Measurements from ENCODE around the gene MATN3.

The MATN3 gene

DNA sequence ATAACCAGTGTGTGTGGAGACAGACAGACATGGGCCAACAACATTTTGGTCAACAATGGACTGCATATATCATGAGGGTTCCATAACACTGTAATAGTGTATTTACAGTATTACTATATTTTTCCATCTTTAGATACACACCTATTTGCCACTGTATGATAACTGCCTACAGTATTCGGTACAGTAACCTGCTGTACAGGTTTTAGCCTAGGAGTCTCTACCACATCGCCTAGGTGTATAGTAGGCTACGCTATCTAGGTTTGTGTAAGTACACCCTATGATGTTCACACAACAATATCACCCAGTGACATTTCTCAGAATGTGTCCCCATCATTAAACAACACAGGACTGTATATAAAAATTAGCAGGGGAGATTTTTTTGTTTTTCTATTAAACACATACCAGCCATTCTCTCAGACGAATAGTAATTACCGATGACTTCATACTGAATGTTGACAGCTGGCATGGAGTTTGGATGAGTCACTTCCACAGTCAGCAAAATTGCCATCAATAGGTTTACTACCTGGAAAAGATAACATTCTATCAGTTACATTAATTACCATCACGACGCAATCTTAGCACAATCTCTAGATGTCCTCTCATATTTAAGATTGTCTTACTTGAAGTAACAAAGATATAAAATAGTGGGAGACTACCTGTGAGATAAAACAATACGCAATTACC lies 28.2 kb upstream of the MATN3 start:
- FAIRE-seq: peak; percentile 58

GRCh38 chr2:20037660-20038059 lies 25.2 kb upstream of the MATN3 start:
- FAIRE-seq (no peak), DNase-seq (ENCODE audit: insufficient read length, low spot score) (no peak)

More for the DNA sequence above, 28.2 kb upstream of the MATN3 start:
- no peak for DNase-seq (ENCODE audit: insufficient read length, low spot score)

- FAIRE-seq: no peak
- no peak for DNase-seq (ENCODE audit: insufficient read length, low spot score)
These were observed 23.6 kb upstream of the MATN3 start for GRCh38 chr2:20035955-20036666.

GRCh38 chr2:20034821-20035220 lies 22.4 kb upstream of the MATN3 start:
- FAIRE-seq (no peak), DNase-seq (ENCODE audit: insufficient read length, low spot score) (no peak)

DNA sequence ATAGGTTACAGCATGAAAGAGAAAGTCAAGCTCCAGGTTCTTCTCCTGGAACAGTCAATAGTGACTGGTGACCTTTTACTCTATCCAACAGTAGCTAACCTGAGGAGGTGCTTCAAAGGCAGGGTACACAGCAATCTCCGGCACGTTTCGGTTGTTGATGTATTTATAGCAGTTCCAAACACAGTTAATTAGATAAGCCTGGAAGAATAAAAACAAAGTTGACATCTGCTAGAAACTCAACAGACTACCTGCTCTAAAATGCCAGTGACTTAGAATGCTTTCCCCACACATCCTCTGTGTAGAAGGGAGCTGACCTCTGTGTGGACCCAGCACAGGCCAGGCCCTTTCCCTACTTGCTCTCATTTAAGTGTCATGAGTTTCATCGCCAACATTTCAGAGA lies 21.8 kb upstream of the MATN3 start:
- no peak for DNase-seq (ENCODE audit: insufficient read length, low spot score)
- no peak for FAIRE-seq

GRCh38 chr2:20033322-20033721 lies 20.9 kb upstream of the MATN3 start:
- FAIRE-seq: no peak
- DNase-seq (ENCODE audit: insufficient read length, low spot score): no peak

DNA sequence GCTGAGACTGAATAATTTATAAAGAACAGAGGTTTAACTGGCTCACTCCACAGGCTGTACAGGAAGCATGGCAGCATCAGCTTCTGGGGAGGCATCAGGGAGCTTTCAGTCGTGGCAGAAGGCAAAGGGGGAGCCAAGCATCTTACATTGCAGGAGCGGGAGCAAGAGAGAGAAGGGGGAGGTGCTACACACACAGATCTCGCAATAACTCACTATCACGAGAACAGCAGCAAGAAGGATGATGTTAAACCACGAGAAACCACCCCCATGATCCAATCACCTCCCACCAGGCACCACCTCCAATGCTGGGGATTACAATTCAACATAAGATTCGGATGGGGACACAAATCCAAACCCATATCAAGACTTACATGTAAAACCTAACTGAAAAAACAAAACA lies 17.8 kb upstream of the MATN3 start:
- no peak for DNase-seq (ENCODE audit: insufficient read length, low spot score)

GRCh38 chr2:20027705-20028434 lies 15.4 kb upstream of the MATN3 start:
- FAIRE-seq: no peak

More for the DNA sequence above, 17.8 kb upstream of the MATN3 start:
- FAIRE-seq: no peak

GRCh38 chr2:20027260-20027677 lies 14.8 kb upstream of the MATN3 start:
- DNase-seq (ENCODE audit: insufficient read length, low spot score) (no peak), FAIRE-seq (no peak)

More at GRCh38 chr2:20027705-20028434, 15.4 kb upstream of the MATN3 start:
- DNase-seq (ENCODE audit: insufficient read length, low spot score): no peak

GRCh38 chr2:20025065-20025786 lies 12.8 kb upstream of the MATN3 start:
- FAIRE-seq: no peak
- no peak for DNase-seq (ENCODE audit: insufficient read length, low spot score)

GRCh38 chr2:20023688-20024087 lies 11.2 kb upstream of the MATN3 start:
- FAIRE-seq: no peak
- DNase-seq (ENCODE audit: insufficient read length, low spot score): no peak

- DNase-seq (ENCODE audit: insufficient read length, low spot score) (no peak), FAIRE-seq (no peak)
These were observed 9.0 kb upstream of the MATN3 start for GRCh38 chr2:20021405-20022009.

GRCh38 chr2:20019747-20020146 lies 7.3 kb upstream of the MATN3 start:
- FAIRE-seq: no peak
- no peak for DNase-seq (ENCODE audit: insufficient read length, low spot score)

- DNase-seq (ENCODE audit: insufficient read length, low spot score) (no peak), FAIRE-seq (no peak)
These were observed 6.2 kb upstream of the MATN3 start for GRCh38 chr2:20018601-20019152.

GRCh38 chr2:20016346-20016745 lies 3.9 kb upstream of the MATN3 start:
- no peak for FAIRE-seq
- DNase-seq (ENCODE audit: insufficient read length, low spot score): no peak

GRCh38 chr2:20015482-20016083 lies 3.1 kb upstream of the MATN3 start:
- FAIRE-seq (no peak), DNase-seq (ENCODE audit: insufficient read length, low spot score) (peak; percentile 63)

DNA sequence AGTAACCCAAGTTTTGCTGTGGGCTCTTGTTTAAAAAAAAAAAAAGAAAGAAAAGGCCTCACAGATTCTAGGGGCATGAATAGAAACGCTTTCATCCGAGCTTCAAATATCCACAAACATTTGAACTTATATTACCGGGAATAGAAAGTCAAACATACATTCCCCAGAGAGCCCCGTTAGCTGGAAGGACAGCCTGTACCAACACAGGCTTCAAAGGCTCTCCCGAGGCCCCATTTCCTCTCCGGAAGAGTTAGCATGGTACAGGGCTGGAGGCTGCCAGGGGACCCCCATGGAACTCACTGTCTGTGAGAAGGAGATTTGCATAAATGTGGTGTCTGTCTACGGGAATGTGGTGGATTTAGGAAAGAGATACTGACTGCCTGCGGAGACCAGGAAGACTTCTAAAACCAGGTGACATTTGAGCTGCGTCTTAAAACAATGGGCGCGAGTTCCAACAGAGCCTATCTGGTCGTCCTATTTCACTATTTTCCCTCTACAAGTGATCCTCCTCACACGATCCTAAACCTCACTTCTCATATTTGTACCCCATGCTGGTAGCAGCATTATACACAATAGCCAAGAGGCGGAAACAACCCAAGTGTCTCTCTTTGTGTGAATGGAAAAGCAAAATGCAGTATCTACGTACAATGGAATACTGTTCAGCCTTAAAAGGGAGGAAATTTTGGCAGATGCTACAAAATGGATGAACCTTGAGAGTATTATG lies 820 bp upstream of the MATN3 start:
- DNase-seq (ENCODE audit: insufficient read length, low spot score) (no peak), FAIRE-seq (no peak)

DNA sequence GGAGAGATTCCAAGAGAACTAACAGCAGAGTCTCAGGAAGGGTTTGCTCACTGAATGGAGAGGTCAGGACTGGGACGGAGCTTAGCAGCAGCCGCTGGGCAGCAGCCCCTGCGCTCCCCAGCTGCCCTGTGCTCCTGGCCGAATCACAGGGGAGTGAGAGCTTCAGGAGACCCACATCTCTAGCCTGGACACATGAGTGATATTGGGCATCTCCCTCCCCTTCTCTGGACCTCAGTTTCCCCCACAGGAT lies 511 bp downstream of the MATN3 start:
- no peak for DNase-seq (ENCODE audit: insufficient read length, low spot score)
- FAIRE-seq: no peak

GRCh38 chr2:20011276-20012031 lies 1.0 kb downstream of the MATN3 start:
- DNase-seq (ENCODE audit: insufficient read length, low spot score) (no peak), FAIRE-seq (no peak)

All from HTR-8/SVneo (cell line).